RPMI8226 (cell line): ENCODE data around the gene OSGIN1.

Experiments
- DNase-seq: peaks from one replicate; pipeline ENCODE4 v3.0.0-alpha.2; 2015

Gene OSGIN1

DNA sequence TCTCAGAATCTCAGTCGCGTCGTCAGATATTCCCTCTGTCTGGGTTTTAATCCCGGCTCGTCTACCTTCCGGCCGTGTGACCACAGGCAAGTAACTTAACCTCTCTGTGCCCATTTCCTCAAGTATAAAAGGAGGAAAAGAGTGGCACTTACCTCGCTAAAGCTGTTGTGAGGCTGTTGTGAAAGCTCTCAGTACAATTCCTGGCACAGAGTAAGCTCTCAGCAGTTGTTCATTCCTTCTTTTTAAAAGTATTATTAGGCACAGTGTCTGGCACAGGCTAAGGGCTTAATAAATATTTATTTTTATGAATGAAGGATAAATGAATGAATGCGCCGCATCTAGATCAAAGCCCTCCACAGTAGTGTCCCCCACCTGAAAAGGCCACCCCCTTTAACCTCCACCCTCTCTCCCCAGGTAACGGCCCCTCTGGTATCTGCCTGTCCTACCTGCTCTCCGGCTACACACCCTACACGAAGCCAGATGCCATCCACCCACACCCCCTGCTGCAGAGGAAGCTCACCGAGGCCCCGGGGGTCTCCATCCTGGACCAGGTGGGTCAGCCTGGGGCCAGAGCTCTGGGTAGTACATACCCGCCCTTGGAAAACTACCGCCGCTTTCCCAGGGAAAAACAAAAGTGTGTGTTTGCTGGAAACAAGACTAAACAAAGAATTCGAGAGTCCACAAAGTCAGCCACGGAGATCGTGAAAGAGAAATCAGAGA lies 6.0 kb downstream of the OSGIN1 start:
- DNase-seq = no peak

DNA sequence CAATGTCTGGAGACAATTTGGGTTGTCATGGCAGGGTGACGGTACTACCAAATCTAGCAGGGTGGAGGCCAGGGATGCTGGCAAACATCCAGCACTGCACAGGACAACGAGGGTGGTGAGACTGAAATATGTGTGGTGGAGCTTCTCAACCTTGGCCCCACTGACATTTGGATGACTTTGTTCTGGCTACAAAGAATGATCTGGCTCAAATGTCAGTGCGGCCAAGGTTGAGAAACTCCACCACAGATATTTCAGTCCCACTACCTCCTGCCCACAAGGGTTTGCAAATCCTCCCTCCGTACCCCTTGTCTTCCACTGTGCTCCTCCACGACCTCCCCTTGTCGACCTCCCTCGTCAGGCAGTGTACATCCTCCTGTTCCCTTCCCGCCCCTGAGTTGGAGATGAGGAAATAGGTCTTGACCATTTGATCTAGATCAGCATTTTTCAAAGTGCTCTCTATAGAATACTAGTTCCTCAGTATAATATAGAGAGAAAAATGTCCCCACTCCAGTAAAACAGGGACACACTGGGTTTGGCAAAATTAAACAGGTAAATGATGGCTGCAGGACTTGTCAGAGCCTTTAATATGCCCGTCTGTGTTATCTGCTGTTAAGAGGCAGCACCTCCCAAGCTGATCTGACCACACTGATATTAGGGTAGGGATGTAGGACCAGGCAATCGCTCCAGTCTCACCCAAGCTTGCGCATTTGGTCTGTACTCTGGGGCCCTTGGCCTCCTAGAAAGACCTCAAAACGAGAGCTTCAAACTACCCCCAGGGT lies 6.8 kb downstream of the OSGIN1 start:
- DNase-seq = no peak

DNA sequence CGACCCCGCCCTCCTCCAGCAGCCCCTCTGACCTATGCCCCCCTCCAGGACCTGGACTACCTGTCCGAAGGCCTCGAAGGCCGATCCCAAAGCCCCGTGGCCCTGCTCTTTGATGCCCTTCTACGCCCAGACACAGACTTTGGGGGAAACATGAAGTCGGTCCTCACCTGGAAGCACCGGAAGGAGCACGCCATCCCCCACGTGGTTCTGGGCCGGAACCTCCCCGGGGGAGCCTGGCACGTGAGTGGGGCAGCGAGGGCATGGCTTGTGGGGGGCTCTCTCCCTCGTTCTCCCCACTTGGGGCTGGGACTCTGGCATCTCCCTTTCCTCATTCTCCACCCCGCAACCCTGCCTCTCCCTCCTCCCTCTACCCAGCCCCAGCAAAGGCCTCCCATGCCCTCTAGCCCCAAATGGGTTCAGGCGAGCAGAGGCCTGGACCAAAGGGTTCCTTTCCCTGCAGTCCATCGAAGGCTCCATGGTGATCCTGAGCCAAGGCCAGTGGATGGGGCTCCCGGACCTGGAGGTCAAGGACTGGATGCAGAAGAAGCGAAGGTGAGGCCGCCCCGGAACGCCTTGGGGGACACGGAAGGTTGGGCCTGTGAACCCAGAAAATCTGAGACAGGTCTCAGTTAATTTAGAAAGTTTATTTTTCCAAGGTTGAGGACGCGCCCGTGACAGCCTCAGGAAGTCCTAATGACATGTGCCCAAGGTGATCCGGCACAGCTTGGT lies 7.6 kb downstream of the OSGIN1 start:
- no peak for DNase-seq

DNA sequence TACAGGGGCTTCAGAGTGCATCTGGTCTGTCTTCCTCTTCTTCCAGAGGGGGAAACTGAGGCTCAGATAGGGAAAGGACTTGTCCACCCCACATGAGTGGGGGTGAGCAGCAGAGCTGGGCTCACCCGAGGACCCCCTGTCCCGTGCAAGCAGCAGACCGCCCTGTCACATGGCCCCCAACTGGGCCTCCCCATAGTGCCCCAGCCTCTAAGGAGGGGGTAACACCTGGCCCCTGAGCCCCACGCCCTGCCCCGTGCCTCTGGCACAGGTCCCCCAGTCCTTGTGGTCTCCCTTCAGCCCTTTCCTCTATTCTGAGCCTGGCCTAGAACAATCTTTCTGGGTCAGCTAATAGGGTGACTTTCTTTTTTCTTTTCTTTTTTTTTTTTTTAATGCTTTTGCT lies 8.6 kb downstream of the OSGIN1 start:
- DNase-seq = no peak

DNA sequence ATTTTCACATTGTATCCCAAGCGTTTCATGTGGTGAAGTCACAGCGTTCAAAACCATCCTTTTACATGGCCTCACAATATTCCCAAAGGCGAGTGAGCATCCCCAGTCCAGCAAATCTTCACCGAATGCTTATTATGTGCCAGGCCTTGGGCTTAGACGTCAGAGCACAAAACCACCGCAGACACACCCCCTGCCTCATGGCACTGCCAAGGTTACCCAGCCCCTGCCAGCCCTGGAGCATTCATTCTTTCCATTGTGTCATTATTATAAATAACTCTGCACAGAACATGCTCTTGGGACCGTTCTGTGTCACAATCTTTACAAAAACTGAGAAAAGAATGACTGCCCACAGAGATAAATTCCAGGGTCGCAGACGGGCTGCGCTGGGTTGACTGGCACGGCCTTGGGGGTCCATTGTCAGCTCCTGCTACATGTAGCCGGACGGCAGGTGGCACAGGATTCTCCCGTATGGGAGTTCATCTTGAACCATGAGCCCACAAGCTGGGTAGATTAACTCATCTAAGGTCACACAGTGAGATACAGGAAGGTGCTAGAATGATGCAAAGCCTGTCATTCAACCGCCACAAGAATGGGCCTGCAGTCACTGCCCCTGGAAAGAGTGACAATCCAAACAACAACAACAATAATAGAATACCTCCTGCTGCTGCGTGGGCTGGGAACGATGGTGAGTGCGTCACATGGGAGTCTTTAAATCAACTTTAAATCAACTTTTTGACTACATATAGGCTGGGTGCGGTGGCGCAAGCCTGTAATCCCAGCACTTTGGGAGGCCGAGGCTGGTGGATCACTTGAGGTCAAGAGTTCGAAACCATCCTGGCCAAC lies 10.5 kb downstream of the OSGIN1 start:
- no peak for DNase-seq

DNA sequence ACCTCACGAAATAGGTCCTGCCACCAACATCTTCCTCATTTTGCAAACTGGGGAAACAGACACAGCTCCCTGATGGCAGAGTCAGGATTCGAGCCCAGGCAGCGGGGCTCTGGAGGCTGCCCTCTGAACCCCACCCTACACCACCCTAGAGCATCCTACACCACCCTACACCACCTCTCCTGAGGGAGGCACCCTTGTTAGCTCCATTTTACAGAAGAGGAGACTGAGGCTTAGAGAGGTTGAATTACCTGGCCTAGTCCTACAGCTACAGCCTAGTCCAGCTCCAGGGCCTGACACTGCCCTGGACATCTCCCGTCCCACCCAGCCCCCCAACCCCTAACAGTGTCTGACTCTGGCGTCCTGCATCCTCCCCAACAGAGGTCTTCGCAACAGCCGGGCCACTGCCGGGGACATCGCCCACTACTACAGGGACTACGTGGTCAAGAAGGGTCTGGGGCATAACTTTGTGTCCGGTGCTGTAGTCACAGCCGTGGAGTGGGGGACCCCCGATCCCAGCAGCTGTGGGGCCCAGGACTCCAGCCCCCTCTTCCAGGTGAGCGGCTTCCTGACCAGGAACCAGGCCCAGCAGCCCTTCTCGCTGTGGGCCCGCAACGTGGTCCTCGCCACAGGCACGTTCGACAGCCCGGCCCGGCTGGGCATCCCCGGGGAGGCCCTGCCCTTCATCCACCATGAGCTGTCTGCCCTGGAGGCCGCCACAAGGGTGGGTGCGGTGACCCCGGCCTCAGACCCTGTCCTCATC lies 11.8 kb downstream of the OSGIN1 start:
- DNase-seq = no peak

DNA sequence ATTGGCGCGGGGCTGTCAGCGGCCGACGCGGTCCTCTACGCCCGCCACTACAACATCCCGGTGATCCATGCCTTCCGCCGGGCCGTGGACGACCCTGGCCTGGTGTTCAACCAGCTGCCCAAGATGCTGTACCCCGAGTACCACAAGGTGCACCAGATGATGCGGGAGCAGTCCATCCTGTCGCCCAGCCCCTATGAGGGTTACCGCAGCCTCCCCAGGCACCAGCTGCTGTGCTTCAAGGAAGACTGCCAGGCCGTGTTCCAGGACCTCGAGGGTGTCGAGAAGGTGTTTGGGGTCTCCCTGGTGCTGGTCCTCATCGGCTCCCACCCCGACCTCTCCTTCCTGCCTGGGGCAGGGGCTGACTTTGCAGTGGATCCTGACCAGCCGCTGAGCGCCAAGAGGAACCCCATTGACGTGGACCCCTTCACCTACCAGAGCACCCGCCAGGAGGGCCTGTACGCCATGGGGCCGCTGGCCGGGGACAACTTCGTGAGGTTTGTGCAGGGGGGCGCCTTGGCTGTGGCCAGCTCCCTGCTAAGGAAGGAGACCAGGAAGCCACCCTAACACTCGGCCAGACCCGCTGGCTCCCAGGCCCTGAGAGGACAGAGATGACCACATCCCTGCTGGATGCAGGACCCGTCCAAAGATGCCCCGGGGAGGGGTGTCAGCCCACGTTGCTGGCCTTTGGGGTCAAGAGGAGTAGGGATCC lies 12.6 kb downstream of the OSGIN1 start:
- no peak for DNase-seq

DNA sequence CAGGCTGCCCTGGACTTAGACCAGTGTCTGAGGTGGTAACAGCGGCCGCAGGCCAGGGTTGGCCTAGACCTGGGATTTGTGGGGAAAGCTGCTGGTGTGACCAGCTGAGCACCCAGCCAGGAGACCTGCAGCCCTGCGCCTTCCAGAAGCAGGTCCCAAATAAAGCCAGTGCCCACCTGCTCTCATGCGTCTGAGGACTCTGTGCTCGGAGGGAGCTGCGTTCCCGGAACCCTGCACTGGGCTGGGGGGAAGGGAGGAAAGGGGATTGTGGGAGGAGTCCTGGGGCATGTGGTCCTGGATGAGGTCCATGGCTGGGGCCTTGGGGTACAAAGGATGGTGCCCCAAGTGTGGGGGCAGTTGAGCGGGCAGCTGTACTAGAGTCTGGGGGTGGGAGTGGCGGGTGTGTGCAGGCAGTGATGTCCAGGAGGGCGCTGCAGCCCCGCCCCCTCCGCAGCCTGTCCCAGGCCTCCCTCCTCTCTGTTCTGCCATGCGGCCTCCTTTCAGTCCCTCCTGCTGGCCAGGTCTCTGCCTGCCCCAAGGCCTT lies 13.2 kb downstream of the OSGIN1 start:
- no peak for DNase-seq

DNA sequence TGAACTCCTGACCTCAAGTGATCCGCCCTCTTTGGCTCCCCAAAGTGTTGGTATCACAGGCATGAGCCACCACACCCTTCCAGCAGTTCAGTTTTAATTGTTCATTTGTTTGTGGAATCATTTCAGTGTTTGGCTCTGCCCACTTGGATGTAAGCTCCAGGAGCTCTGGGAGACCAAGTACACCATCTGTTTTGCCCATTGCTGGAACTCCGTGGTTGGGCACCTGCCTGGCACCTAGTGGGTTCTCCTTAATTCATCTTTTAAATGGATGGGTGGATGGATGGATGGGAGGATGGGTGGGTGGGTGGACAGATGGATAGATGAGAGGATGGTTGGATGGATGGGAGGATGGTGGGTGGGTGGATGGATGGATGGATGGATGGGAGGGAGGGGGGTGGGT lies 14.1 kb downstream of the OSGIN1 start:
- no peak for DNase-seq

DNA sequence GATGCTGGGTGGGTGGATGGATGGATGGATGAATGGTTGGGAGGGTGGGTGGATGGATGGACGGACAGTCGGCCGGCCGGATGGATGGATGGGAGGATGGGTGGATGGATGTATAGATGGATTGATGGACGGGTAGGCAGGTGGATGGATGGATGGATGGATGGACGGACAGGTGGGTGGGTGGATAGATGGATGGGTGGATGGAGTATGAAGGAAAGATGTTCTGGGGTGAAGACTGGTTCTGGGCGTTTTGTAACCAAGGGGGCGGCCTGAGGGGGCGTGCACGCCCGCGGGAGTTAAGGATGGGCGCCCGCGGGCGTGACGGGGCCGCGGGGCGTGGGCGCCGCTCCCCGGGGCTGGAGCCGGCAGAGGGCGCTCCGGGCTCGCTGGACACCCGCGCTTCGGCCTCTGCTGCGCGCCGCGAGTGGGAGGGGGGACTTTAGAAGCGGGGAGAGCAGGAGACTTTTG lies 14.8 kb downstream of the OSGIN1 start, which contains the start of gene NECAB2:
TSS of gene NECAB2 (plus strand) at position 407 of the 468 bp plus-strand sequence. CDS start 405 bp downstream, outside the sequence.
- peak; percentile 45 for DNase-seq

DNA sequence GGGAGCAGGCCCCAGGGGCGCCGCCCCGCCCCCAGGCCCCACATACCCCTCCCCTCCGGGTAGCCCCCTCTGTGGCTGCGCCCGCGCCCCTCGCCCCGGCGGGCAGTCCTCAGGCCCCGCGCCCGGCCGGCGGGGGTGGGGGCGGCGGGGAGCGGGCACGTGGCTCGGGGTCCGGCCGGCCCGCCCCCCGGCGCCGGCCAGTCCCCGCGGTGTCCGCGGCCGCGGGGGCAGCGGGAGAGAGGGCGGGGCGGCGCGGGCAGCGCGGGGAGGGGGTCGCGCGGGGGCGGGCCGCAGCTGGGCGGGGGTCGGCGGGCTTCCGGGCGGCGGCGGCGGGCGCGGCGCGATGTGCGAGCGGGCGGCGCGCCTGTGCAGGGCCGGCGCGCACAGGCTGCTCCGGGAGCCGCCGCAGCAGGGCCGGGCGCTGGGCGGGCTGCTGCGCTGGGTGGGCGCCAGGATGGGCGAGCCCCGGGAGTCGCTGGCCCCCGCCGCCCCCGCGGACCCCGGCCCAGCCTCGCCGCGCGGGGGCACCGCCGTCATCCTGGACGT lies 15.3 kb downstream of the OSGIN1 start:
- no peak for DNase-seq

DNA sequence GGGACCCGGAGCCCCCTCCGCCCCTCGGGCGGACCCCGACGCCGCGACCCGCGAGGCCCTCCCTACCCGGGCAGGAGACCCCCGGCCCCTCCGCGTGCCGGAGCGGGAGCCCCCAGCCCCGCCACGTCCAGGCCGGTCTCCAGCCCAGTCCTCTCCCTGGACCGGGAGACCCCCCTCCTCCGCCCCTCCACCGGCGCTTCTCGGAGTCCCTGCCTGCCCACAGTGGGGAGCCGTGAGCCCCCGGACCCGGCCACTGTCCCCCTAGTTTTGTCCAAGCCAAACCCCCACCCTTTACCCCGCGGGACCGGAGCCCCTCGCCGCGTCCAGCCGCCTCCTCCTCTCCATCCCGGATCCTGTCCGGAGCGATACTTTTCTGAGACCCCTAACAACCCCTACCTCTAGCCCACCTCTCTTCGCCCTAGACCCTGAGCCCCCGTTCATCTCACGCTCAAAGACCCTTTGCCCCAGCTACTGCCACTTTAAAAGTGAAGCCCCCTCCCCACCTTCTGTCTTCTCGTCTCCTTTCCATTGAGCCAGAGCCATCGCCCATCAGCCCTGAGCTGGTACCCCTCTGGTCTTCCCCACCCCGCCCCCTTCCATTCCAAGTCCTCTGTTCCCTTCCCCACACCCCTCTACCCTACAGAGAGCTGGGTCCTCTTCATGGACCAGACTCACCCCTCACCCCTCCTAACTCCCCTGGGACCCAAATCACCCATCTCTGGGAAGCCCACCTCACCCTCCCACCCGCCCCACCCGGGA lies 16.0 kb downstream of the OSGIN1 start:
- DNase-seq = no peak

DNA sequence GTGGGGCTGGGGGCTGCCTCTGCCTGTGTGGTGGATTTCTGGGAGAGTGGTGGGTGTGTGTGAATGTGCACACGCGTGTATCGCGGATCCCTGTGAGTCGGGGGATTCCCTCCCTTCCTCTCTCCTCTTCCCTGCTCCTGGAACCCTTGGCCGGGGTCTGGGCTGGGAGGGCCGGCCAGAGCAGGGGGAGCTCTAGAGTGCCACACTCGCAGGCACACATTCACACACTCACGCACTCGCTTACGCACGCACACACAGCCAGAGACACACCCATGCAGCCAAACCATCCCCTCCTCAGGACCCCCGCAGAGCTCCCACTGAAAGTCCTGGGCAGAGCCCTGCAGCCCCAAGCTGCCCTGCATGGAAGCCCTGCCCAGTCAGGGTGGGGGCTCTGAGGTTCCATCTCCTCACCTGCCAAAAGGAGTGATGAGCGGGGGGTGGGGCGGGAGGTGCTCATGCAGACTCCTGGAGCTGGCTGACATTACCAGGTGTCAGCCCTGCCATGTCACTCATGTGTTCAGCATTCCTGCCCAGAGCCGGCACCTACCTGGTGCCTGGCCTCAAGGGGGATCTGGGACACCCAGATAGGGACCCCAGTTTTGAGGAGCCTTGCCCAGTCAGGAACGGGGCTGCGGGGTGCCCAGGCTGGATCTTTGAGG lies 16.9 kb downstream of the OSGIN1 start:
- DNase-seq = no peak

DNA sequence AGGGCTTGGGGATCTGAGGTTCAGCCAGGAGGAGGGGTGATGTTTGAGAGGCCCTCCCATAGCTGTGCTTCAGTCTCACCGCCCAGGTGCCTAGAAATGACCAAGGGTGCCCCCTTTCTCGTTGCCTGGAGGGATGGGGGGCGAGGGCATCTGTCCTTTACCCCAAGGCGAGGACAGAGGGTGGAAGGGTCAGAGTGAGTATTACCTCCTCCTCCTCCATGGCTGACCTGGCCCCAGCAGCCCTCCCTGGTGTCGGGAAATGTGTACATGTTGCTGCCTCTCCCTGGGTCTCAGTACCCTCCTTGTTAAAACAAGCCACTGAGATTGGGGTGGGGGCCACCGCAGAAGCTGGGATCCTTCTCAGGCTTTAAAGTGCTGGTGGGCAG lies 17.4 kb downstream of the OSGIN1 start:
- DNase-seq = no peak

DNA sequence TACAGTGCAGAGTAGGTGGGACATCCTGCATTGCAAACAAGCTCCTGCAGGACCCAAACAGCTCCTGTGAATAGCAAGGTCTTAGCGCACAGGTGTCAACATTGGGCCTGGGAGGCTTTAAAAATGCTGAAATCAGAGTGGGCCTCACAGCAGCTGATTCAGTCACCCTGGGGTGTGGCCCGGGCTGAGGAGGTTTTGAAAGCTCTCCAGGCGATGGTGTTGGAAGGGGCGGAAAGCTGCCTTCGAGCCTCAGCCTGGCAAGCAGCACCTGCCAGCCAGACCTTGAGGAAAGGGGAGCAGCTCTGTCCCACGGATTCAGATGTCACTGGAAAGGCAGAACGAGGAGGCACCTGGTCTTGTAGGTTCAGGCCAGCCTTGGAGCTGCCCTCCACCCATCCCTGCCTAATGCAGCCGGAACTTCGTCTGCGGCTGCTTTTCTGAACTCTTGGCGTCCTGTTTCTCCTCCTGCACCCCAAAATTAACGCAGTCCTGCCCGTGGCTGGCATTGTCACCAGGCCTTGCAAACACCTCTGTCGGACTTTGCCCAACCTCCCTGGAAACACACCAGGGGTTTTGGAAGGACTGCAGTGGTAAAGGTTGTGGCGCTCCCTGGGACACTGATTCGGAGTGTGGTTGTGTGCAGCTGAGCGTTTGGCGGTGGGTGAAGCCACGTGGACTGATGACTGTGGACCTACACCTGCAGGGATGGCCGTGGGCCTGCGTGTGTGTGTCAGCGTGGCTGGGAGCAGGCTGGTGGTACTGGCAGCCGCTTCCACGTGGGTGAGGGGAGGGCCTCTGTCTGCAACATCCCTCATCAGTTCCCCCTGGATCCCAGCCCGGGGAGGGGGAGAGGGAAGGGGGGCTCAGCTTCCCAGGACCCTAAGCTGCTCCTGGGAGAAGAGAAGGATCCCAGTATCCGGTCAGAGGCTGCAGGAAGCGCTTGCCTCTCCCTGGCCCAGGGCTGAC lies 18.4 kb downstream of the OSGIN1 start:
- peak; percentile 14 for DNase-seq

DNA sequence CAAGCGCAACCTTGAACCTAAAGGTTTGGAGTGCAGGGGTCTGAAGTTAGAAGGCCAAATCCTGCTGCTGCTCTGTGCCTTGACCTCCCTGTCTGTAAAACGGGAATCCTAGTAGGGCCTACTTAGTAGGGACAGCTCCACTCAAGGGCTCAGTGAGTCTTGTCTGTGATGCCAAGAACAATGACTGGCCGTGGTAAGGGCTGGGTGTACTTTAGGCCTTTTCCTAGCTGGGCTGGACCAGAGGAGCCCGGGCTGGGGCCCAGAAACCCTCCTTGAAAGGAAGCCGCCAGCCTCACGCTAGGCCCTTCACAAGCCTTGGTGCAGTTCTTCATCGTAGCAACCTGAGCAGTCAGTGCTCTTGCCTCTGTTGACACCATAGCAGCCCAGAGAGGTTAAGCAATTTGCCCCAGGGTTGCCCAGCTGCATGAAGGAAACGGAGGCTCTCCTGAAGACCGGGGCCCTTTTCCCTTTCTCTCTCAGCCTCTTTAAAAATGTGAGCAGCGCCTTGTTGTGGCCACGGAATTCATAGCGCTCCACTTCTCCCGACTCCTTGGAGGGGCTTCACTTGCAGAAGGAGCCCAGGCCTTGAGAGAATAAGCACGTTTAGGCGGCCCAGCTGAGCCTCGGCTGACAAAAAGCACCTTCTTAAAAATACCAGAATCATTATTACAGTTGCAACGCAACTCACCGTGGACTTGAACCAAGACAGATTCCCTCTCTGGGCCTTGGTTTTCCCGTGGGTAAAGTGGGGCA lies 19.4 kb downstream of the OSGIN1 start:
- no peak for DNase-seq

DNA sequence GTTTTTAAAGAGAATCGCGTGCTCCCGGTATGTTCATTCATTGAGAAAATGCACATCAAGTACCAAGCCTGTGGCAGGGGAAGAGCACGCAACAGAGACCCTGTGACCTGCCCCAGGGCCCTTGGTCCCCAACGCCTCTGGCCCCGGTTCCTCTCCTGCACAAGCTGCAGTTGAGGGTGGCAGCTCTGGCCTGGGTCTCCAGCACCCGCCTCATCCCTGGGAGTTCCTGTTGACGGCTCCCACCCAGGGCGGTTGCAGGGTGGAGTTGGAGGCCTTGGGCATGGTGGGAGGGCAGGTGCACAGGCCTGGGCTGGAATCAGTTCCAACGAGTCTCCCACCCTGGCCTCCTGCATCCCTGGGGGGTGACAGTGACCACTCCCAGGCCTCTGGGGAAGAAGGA lies 20.0 kb downstream of the OSGIN1 start:
- no peak for DNase-seq
